ENCODE measurements around the gene TMUB2. TPM values are rescaled to one million over a fixed set of nuclear protein-coding genes. Genes with fewer than 3 reads are reported as not detected.
A peak's percentile ranks its signal among the peaks of the same experiment; 100 is the strongest.

TMUB2 gene
- total and polyA plus RNA-seq, 9 of the 15 experiments (the other 6 are each of a cell fraction or from before 2014, with no cell fraction given): 4.1 to 29.8 (median 16.3) TPM

GRCh38 chr17:44155488-44155887, 31.3 kb upstream of the TMUB2 start (continued):
- no peak for TF ChIP-seq TSHZ1 (CRISPR knock-in tag; IDR thresholded peaks at IDR 0.05)
- TF ChIP-seq E2F1 (CRISPR knock-in tag; IDR thresholded peaks at IDR 0.05): no peak
- no peak for TF ChIP-seq ERF (CRISPR knock-in tag; IDR thresholded peaks at IDR 0.05)
- no peak for TF ChIP-seq BACH1 (tag; IDR thresholded peaks at IDR 0.05)

GRCh38 chr17:44159519-44160210, 27.1 kb upstream of the TMUB2 start:
- ATAC-seq (peak; percentile 96), FAIRE-seq (peak; percentile 98), DNase-seq (ENCODE audit: extremely low read depth in 1 of 4, low spot score in 3 of 4) (peak; percentile 45 to 90 (median 52))
- TSS peak; percentile 31 for BruUV-seq (replicated peaks)
- CTCF ChIA-PET (ENCODE audit: low intra/inter-chr PET ratio): no interaction called here
- intact Hi-C loops (cut with micrococcal nuclease) (loop anchor here (10.0 kb wide), 1 partner anchor 145 kb away; the partner anchor contains the start of gene TMEM101), in situ Hi-C loops (cut with MboI) (no loop called here)
- H3K4me2 ChIP-seq (ENCODE audit: insufficient read depth, low read length): peak overlapping the region; percentile 50
- H2AFZ ChIP-seq (ENCODE audit: low read depth, low read length): peak overlapping the region; percentile 33; the same call in 1 of the 2 replicates
- POLR2A ChIA-PET: interaction anchor here (0.5 to 3.6 kb wide), 8 partner anchors 9 to 734 kb away, joined by 3 to 20 read pairs (median 3); no protein-coding TSS in a partner anchor
- H4K20me1 ChIP-seq (replicated peaks; ENCODE audit: control insufficient read depth, insufficient read depth, low read length): no peaks in the 10 kb centered on the region
- H3K9me1 ChIP-seq (ENCODE audit: control insufficient read depth, insufficient read depth, low read length): no peaks in the 10 kb centered on the region
- WGBS (ENCODE audit: insufficient coverage, low coverage, missing lambda C conversion rate): under 1% methylated on average over 15 of the region's 15 CpGs
- no peaks in the 10 kb centered on the region for H3K79me2 ChIP-seq (ENCODE audit: control insufficient read depth, insufficient read depth, low read length)
- peak overlapping the region; percentile 79 for H3K27ac ChIP-seq (ENCODE audit: extremely low read depth, low read depth, low read length)
- no peaks in the 10 kb centered on the region for H3K27me3 ChIP-seq (ENCODE audit: control insufficient read depth in 2 of 2, insufficient read depth in 2 of 2, low read length in 2 of 2)
- peaks cover 20 to 24% of the 10 kb centered on the region in 2 experiments for H3K4me1 ChIP-seq (replicated peaks in 1 of 2; ENCODE audit: control insufficient read depth in 2 of 2, insufficient read depth in 2 of 2, low read length in 2 of 2)
- peak overlapping the region; percentile 33; a peak in 3 of 4 replicates for H3K9ac ChIP-seq (ENCODE audit: insufficient read depth in 1 of 2, low read depth in 2 of 2, low read length in 2 of 2)
- no peak overlapping the region for H3K4me3 ChIP-seq
- no peaks in the 10 kb centered on the region for H3K9me3 ChIP-seq (replicated peaks; ENCODE audit: control insufficient read depth, insufficient read depth, low read depth, low read length)
- H3K36me3 ChIP-seq (ENCODE audit: control insufficient read depth, insufficient read depth, low read length): peaks cover 57% of the 10 kb centered on the region
- TF ChIP-seq CBX2 (IDR thresholded peaks at IDR 0.05; ENCODE audit: insufficient read depth, low read length, poor library complexity, severe bottlenecking) (no peak), ZNF23 (CRISPR knock-in tag; IDR thresholded peaks at IDR 0.05) (no peak), TAF1 (IDR thresholded peaks at IDR 0.05; ENCODE audit: control insufficient read depth, extremely low read depth, insufficient read depth, low read length, severe bottlenecking) (no peak), MEF2A (IDR thresholded peaks at IDR 0.05; ENCODE audit: control insufficient read depth, low read depth, low read length) (no peak)

Data from K562 (cell line).